H9 (cell line): ENCODE measurements around the gene SPECC1. TPM values are rescaled to one million over a fixed set of nuclear protein-coding genes. Genes with fewer than 3 reads are reported as not detected.

Experiments
- DNase-seq: peaks from one replicate; pipeline ENCODE4 v3.0.0-alpha.2; 2017
- H2AFZ ChIP-seq: one replicate; pipeline ENCODE4 v1.6.1; 2013; ENCODE audit warnings: mild to moderate bottlenecking, low read length, control low read depth, moderate library complexity
- H2AK5ac ChIP-seq: 2 replicates; pipeline ENCODE4 v1.6.1; 2013; ENCODE audit warnings: low read length, control low read depth, mixed read lengths; ENCODE audit not compliant: insufficient read length
- H2BK120ac ChIP-seq: one replicate; pipeline ENCODE4 v1.6.1; 2013; ENCODE audit warnings: low read depth, mild to moderate bottlenecking, low read length, control low read depth, inconsistent platforms; ENCODE audit not compliant: poor library complexity, severe bottlenecking
- H2BK12ac ChIP-seq: 2 replicates; pipeline ENCODE4 v1.6.1; 2013; ENCODE audit warnings: low read length, control low read depth, mixed read lengths, low read depth; ENCODE audit not compliant: insufficient read length
- H2BK15ac ChIP-seq: 2 replicates; pipeline ENCODE4 v1.6.1; 2013; ENCODE audit warnings: low read depth, low read length, control low read depth
- H2BK20ac ChIP-seq: one replicate; pipeline ENCODE4 v1.6.1; 2013; ENCODE audit warnings: low read depth, mild to moderate bottlenecking, low read length, control low read depth, inconsistent platforms; ENCODE audit not compliant: poor library complexity, severe bottlenecking
- H2BK5ac ChIP-seq: 2 replicates; pipeline ENCODE4 v1.6.1; 2013; ENCODE audit warnings: low read length, control low read depth, mixed read lengths; ENCODE audit not compliant: insufficient read length
- H3K14ac ChIP-seq: 2 replicates; pipeline ENCODE4 v1.6.1; 2013; ENCODE audit warnings: low read length, control low read depth; ENCODE audit not compliant: insufficient read depth
- H3K18ac ChIP-seq: 2 replicates; pipeline ENCODE4 v1.6.1; 2013; ENCODE audit warnings: low read depth, mild to moderate bottlenecking, mixed read lengths, low read length, control low read depth; ENCODE audit not compliant: insufficient read length
- H3K23ac ChIP-seq: 2 replicates; pipeline ENCODE4 v1.6.1; 2013; ENCODE audit warnings: low read length, control low read depth, mixed read lengths, low read depth; ENCODE audit not compliant: insufficient read length
- H3K23me2 ChIP-seq: 2 replicates; pipeline ENCODE4 v1.6.1; 2013; ENCODE audit warnings: low read depth, mild to moderate bottlenecking, mixed read lengths, low read length, control low read depth; ENCODE audit not compliant: insufficient read length, poor library complexity, severe bottlenecking
- H3K27ac ChIP-seq: 2 replicates; pipeline ENCODE4 v1.5.1; 2013; ENCODE audit warnings: low read length, control low read depth, mixed read lengths, low read depth; ENCODE audit not compliant: insufficient read length
- H3K27me3 ChIP-seq: 2 replicates; pipeline ENCODE4 v1.6.1; 2013; ENCODE audit warnings: low read length, control low read depth, inconsistent platforms; ENCODE audit not compliant: insufficient read depth
- H3K4ac ChIP-seq: 2 replicates; pipeline ENCODE4 v1.6.1; 2013; ENCODE audit warnings: low read depth, mild to moderate bottlenecking, control low read depth, inconsistent platforms, low read length, moderate library complexity
- H3K4me1 ChIP-seq: 2 replicates; pipeline ENCODE4 v1.6.1; 2013; ENCODE audit warnings: low read length, control low read depth, inconsistent platforms; ENCODE audit not compliant: insufficient read depth
- H3K4me2 ChIP-seq: 2 replicates; pipeline ENCODE4 v1.6.1; 2013; ENCODE audit warnings: low read length, control low read depth, mixed read lengths; ENCODE audit not compliant: insufficient read length, insufficient read depth
- H3K56ac ChIP-seq: 2 replicates; pipeline ENCODE4 v1.6.1; 2013; ENCODE audit warnings: low read depth, mild to moderate bottlenecking, mixed read lengths, low read length, control low read depth; ENCODE audit not compliant: insufficient read length
- H3K79me1 ChIP-seq: 2 replicates; pipeline ENCODE4 v1.6.1; 2013; ENCODE audit warnings: low read depth, mild to moderate bottlenecking, moderate library complexity, low read length, control low read depth, inconsistent platforms; ENCODE audit not compliant: insufficient read depth, poor library complexity, severe bottlenecking
- H3K79me2 ChIP-seq: 2 replicates; pipeline ENCODE4 v1.6.1; 2013; ENCODE audit warnings: low read length, control low read depth, inconsistent platforms; ENCODE audit not compliant: insufficient read depth
- H3K9ac ChIP-seq: 2 replicates; pipeline ENCODE4 v1.6.1; 2013; ENCODE audit warnings: low read length, control low read depth, mixed read lengths; ENCODE audit not compliant: insufficient read length; ENCODE audit errors: extremely low read depth
- H3K9me3 ChIP-seq: one replicate; pipeline ENCODE4 v1.6.1; 2013; ENCODE audit warnings: low read depth, low read length, inconsistent platforms; ENCODE audit not compliant: control insufficient read depth
- H3T11ph ChIP-seq: one replicate; pipeline ENCODE4 v1.6.1; 2013; ENCODE audit warnings: mild to moderate bottlenecking, low read length, control low read depth, inconsistent platforms
- H4K20me1 ChIP-seq: one replicate; pipeline ENCODE4 v1.6.1; 2013; ENCODE audit not compliant: control insufficient read depth, insufficient read length, insufficient read depth
- H4K5ac ChIP-seq: 2 replicates; pipeline ENCODE4 v1.6.1; 2013; ENCODE audit warnings: low read depth, mild to moderate bottlenecking, mixed read lengths, low read length, control low read depth; ENCODE audit not compliant: insufficient read length
- H4K8ac ChIP-seq: replicated peaks from 2 replicates; pipeline ENCODE4 v1.6.1; 2013; ENCODE audit warnings: low read length, control low read depth, mixed read lengths, low read depth; ENCODE audit not compliant: insufficient read length
- H4K91ac ChIP-seq: 2 replicates; pipeline ENCODE4 v1.6.1; 2013; ENCODE audit warnings: low read depth, mild to moderate bottlenecking, moderate library complexity, mixed read lengths, low read length, control low read depth; ENCODE audit not compliant: insufficient read length
- H3K27ac Mint-ChIP-seq, 3 experiments: 2 replicates in 2 of 3; 3 replicates in 1 of 3; pipeline ENCODE4 v1.8.0; 2020 to 2021; ENCODE audit warnings: mixed read lengths in 3 of 3, mild to moderate bottlenecking in 1 of 3, moderate library complexity in 1 of 3
- H3K27me3 Mint-ChIP-seq: 2 replicates; pipeline ENCODE4 v1.8.0; 2021; ENCODE audit warnings: low read depth, mild to moderate bottlenecking, moderate library complexity, mixed read lengths
- H3K36me3 Mint-ChIP-seq, 3 experiments: 2 replicates in 2 of 3; 3 replicates in 1 of 3; pipeline ENCODE4 v1.8.0; 2020 to 2021; ENCODE audit warnings: low read depth in 3 of 3, mixed read lengths in 3 of 3; ENCODE audit not compliant: insufficient read depth in 1 of 3
- H3K4me1 Mint-ChIP-seq, 2 experiments: 2 replicates each; pipeline ENCODE4 v1.8.0; 2020; ENCODE audit warnings: mixed read lengths in 2 of 2
- H3K4me3 Mint-ChIP-seq, 2 experiments: 2 replicates in 1 of 2; 3 replicates in 1 of 2; pipeline ENCODE4 v1.8.0; 2020 to 2021; ENCODE audit warnings: mild to moderate bottlenecking in 2 of 2, mixed read lengths in 2 of 2, moderate library complexity in 1 of 2
- H3K9me3 Mint-ChIP-seq, 2 experiments: 2 replicates in 1 of 2; 3 replicates in 1 of 2; pipeline ENCODE4 v1.8.0; 2020; ENCODE audit warnings: mild to moderate bottlenecking in 2 of 2, mixed read lengths in 2 of 2, moderate library complexity in 1 of 2
- WGBS: extraction: QIAGEN DNeasy Blood & Tissue Kit; methylation state at CpG from one replicate; pipeline ENCODE4 v1.1.7; 2013; ENCODE audit warnings: missing lambda C conversion rate, low lambda C conversion rate, mixed read lengths; ENCODE audit not compliant: insufficient read length; ENCODE audit errors: extremely low coverage; 5-methylcytosine and 5-hydroxymethylcytosine counted together
- total RNA-seq: library from RNA; stranded (reverse); gene quantifications from 2 replicates; pipeline ENCODE4 v1.2.1, GENCODE V29; 2021
- TF ChIP-seq, protein P1 (sequence below): fragments of 200-600 bp; sonication (generic); conservative IDR thresholded peaks from 3 replicates; pipeline ENCODE4 v1.8.0; 2021; ENCODE audit warnings: antibody characterized with exemption, mild to moderate bottlenecking

The SPECC1 gene
- total RNA-seq, 1 experiment from 2014 or later: 65.7 TPM

DNA sequence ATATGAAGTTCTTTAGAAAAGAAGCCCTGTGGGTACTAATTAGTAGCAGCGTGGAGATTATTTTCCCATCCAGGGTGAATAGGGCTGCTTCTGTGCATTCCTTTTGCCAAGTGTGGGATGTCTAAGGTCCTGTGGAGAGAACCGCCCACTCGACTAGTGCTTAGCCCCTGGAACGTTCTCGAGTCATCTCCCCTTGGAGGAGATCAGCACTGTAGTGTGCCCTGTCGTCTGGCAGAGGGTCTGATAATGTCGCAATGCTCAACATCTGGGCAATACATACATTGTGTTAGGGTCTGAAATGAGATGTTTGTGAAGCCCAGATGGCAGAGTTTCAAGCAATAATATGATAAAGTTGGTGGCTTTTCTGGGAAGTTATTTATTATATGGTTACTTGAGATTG is 64.8 kb downstream of the SPECC1 start:
- Histone ChIP-seq H4K91ac (no peak overlapping the region), H3K79me1 (no peaks in the 10 kb centered on the region), H3K27me3 (no peaks in the 10 kb centered on the region), H4K20me1 (no peaks in the 10 kb centered on the region), H3K27ac (no peak overlapping the region), H3K14ac (no peak overlapping the region), H3K23ac (no peak overlapping the region), H3K18ac (no peak overlapping the region), H3K23me2 (no peaks in the 10 kb centered on the region), H3T11ph (no peak overlapping the region), H3K4ac (no peak overlapping the region), H2BK12ac (no peak overlapping the region), H2BK20ac (no peak overlapping the region), H2AFZ (no peak overlapping the region), H4K5ac (no peak overlapping the region), H3K9me3 (no peaks in the 10 kb centered on the region), H3K56ac (no peak overlapping the region), H4K8ac (no peak overlapping the region), H2BK5ac (no peak overlapping the region), H3K4me2 (no peak overlapping the region), H3K4me1 (peaks cover 5% of the 10 kb centered on the region; the same call in 1 of the 2 replicates), H2BK120ac (no peak overlapping the region), H3K79me2 (no peaks in the 10 kb centered on the region), H3K9ac (no peak overlapping the region), H2AK5ac (no peak overlapping the region), H2BK15ac (no peak overlapping the region)
- no peak for DNase-seq
- Mint-ChIP-seq H3K9me3 (no peaks in the 10 kb centered on the region), H3K27me3 (no peaks in the 10 kb centered on the region), H3K27ac (no peak overlapping the region), H3K4me3 (no peak overlapping the region), H3K36me3 (no peaks in the 10 kb centered on the region), H3K4me1 (peaks cover 11 to 12% of the 10 kb centered on the region in 2 experiments)
- no CpG with 5 or more reads among the region's 7 CpGs for WGBS
- TF ChIP-seq, protein P1, sequence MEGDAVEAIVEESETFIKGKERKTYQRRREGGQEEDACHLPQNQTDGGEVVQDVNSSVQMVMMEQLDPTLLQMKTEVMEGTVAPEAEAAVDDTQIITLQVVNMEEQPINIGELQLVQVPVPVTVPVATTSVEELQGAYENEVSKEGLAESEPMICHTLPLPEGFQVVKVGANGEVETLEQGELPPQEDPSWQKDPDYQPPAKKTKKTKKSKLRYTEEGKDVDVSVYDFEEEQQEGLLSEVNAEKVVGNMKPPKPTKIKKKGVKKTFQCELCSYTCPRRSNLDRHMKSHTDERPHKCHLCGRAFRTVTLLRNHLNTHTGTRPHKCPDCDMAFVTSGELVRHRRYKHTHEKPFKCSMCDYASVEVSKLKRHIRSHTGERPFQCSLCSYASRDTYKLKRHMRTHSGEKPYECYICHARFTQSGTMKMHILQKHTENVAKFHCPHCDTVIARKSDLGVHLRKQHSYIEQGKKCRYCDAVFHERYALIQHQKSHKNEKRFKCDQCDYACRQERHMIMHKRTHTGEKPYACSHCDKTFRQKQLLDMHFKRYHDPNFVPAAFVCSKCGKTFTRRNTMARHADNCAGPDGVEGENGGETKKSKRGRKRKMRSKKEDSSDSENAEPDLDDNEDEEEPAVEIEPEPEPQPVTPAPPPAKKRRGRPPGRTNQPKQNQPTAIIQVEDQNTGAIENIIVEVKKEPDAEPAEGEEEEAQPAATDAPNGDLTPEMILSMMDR: no peak
